Posterior vena cava (tissue), 2 donors: Measurements from ENCODE around the gene STRIP2. TPM values are rescaled to one million over a fixed set of nuclear protein-coding genes. Genes with fewer than 3 reads are reported as not detected.
"Not testable (repeated sequence)": the region's sequence is repeated elsewhere in the genome, so short reads cannot be mapped to it uniquely, and the experiment has no call there.

Experiments
- DNase-seq: peaks from one replicate; pipeline ENCODE4 v3.0.0-alpha.2; 2020; ENCODE audit warnings: low spot score
- intact Hi-C, 2 donors: fragments of 100-400 bp; cut with DNase I; formaldehyde crosslinking; loops; one replicate each; pipeline versions ENCODE4 v1.14.1 to v1.14.2; 2022 to 2023
- total RNA-seq, 2 donors: library from RNA; stranded (reverse); fragmentation: NEBNext Ultra II Directional; extraction: Animal tissue kit (Norgen Biotek cat#: 25700); gene quantifications; one replicate each; pipeline ENCODE4 v1.2.1, GENCODE V29; 2021
- donor health status: DM: yes; HTN: yes; CAD: no.
- donor health status: DM: yes; HTN: yes; CAD: no.

STRIP2 gene
- total RNA-seq, 2 donors from 2014 or later: 0.28 to 0.33 TPM

DNA sequence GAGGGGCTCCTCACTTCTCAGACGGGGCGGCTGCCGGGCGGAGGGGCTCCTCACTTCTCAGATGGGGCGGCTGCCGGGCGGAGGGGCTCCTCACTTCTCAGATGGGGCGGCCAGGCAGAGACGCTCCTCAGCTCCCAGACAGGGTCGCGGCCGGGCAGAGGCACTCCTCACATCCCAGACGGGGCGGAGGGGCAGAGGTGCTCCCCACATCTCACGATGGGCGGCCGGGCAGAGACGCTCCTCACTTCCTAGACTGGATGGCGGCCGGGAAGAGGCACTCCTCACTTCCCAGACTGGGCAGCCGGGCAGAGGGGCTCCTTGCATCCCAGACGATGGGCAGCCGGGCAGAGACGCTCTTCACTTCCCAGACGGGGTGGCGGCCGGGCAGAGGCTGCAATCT, 42.2 kb downstream of the STRIP2 start:
- not testable (repeated sequence) for DNase-seq
- intact Hi-C loops: loop anchor here in 1 of 2 donors (10.0 kb wide), 1 partner anchor 262 kb away; no protein-coding TSS in a partner anchor

DNA sequence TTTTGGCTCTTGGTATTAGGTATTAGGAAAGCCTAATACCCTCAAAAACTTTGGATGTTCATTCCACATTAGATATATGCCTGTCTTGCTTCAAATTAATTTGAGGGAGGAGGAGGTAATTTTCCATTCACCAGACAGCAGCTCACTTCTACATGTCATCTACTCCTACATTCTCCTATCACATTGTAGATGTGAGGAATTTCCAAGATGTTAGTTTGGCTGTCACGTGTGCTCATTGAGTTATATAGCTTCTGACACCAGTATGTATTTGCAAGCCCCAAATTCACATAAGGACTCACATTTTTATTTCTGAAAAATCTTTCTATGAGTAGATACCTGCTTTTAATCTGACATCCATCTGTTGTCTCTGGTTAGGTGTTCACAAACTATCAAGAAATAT, 45.6 kb downstream of the STRIP2 start:
- intact Hi-C loops: loop anchor here in 1 of 2 donors (10.0 kb wide), 1 partner anchor 265 kb away; no protein-coding TSS in a partner anchor
- no peak for DNase-seq

DNA sequence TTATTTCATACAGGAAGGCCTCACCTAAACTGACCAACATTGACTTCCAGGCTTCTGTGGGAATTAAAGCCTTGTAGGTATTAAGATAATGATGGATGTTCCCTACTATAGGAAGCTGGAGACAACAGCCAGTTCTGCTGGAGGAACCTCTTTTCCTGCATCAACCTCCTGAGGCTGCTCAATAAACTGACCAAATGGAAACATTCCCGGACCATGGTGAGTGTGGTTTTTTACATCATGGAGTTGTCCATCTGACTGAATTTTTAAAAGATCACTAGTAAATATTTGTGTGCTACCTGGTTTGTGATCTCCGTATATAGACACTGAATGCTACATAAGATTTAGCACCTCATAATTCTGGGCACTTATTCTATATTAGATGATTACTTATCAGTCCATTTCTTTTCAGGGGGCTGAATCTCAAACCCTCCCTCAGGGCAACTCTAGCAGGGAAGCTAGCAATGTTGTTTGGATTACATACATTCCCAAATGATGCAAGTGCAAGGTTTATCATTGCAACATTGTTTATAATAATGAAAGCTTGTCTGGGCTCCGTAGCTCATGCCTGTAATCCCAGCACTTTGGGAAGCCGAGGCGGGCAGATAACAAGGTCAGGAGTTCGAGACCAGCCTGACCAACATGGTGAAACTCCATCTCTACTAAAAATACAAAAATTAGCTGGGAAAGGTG, 46.6 kb downstream of the STRIP2 start:
- DNase-seq: no peak
- intact Hi-C loops: no loop called here

DNA sequence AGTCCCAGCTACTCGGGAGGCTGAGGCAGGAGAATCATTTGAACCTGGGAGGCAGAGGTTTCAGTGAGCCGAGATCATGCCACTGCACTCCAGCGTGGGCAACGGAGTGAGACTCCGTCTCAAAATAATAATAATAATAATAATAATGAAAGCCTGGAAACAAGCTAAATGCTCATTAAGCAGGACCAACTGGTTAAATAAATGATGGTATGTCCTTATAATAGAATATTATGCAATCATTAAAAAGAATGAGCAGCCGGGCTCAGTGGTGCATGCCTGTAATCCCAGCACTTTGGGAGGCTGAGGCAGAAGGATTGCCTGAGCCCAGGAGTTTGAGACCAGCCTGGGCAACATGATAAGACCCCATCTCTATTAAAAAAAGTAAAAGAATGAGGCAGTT, 47.1 kb downstream of the STRIP2 start:
- intact Hi-C loops: not testable (repeated sequence)

DNA sequence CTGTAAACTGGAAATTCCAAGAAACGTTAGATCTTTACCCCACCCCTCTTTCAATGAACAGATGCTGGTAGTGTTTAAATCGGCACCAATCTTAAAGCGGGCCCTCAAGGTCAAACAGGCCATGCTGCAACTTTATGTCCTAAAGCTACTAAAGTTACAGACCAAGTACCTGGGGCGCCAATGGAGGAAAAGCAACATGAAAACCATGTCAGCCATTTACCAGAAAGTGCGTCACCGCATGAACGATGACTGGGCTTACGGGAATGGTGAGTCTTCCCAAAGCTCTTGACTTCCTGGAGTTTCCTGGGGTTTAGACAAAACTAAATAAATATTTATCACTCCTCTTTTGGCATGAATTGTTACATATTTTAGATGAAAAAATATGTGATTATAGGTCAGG, 48.5 kb downstream of the STRIP2 start:
- intact Hi-C loops: no loop called here
- DNase-seq: no peak

More for the DNA sequence above, 47.1 kb downstream of the STRIP2 start:
- DNase-seq: not testable (repeated sequence)

DNA sequence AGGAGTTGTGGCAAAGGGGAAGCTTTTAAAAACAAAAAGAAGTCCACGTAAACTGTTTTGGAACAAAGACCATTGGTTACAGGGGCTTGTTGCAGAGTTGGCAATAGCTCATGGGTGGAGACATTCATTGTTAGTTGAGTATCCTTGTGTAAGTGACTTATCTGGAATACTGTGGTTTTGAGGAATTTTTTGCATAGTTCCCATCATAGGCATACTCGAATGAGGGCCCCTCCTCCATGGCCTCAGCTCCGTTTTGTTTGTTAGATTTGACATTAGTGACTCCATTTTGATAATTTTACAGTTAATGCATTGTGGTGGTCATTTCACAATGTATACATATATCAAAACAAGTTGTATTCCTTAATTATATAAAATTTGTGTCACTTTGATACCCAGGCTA, 55.3 kb downstream of the STRIP2 start:
- no peak for DNase-seq
- intact Hi-C loops: no loop called here

DNA sequence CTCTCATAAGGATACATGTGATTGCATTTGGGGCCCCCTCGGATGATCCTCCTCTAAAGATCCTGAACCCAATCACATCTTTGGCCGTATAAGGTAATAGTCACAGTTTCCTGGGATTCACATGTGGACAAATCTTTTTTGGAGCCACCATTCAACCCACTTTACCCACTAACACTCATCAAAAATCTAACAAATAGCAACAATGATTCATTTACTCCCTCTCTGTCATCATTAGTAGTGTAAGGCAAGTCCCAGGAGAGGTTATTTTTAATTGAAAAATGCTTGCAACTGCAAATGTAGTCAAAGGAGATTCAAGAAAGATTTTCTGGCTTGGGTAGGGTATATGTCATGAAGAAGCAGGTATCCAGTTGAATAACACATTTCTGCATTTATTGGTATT, 58.2 kb downstream of the STRIP2 start:
- intact Hi-C loops: no loop called here
- no peak for DNase-seq

DNA sequence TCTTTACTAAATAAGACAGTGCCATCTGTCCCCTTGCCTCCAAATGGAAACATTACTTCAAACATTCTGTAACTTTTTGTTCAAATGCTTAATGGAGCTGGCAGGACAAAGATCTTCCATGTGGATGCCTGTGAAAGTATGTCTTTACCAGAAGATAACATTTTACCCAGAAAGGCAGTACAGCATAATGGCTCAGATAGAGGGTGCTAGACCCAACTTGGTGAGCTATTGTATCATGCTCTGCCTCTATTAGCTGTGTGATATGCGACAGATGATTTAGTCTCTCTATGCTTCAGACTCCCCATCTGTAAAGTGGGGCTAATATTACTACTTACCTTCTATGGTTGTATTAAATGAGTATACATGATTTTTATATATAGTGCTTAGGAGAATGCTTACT, 59.3 kb downstream of the STRIP2 start:
- intact Hi-C loops: no loop called here
- no peak for DNase-seq

DNA sequence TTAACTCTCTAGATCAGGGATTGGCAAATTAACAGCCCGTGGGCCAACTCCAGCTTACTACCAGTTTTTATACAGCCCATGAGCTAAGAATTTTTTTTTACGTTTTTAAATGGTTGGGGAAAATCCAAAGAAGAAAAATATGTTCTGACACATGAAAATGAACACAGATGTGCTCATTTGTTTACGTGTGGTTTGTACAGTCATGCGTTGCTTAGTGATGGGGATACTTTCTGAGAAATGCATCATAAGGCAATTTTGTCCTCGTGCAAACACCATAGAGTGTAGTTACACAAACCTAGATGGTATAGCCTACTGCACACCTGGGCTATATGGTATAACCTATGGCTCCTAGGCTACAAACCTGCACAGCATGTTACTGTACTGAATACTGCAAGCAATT, 59.8 kb downstream of the STRIP2 start:
- DNase-seq: no peak
- intact Hi-C loops: no loop called here

DNA sequence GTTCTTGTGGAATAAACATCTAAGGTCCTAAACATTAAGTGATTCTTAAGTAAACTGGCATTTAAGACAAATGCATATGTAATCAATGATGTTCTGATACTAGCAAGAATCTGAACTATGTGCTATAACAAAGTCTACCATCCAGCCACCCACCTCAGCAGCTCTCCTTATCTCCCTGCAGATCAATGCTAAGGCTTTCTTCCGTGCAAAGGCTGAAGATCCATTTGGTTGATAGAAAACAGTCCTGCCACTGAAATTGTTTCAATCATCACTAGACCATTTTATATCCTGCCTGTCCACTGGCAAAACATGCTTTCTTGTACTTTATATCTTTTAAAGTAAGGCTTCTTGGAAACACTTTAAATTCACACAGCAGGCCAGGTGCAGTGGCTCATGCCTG, 61.8 kb downstream of the STRIP2 start:
- intact Hi-C loops: no loop called here
- DNase-seq: no peak

DNA sequence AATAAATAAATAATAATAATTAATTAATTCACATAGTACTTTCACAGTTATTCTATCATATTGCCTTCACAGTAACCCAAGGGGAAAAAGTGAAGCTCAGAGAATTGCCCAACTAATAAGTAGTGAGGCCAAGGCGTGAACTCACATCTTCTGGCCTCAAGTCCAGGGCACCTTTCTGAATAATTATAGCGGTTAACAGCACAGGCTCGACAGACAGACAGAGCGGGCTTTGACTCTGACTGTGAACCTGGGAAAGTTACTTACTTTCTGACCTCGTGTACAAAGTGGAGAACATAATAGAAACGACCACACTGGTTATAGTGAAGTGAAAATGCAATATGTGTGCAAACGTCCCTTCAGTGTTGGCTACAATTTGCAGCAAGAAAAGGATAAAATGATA, 62.4 kb downstream of the STRIP2 start:
- intact Hi-C loops: no loop called here
- DNase-seq: no peak

DNA sequence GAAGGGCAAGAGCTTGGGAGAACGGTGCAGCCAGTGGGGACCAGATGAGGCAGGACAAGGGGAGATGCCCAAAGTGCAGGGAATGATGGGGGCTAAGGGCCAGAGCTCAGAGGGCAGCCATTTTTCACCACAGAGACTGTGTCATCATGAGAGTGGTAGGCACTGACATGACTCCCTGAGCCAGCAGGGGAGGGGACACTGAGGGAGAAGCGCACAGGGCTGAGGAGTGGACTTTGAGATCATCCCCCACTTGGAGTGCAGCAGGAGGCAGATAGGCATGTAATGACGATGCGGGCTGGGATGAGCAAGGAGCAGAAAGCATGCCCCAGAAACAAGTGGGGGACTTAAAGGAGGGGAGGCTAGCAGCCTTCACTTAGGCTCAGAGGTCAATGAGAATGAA, 62.9 kb downstream of the STRIP2 start:
- intact Hi-C loops: no loop called here
- DNase-seq: no peak

DNA sequence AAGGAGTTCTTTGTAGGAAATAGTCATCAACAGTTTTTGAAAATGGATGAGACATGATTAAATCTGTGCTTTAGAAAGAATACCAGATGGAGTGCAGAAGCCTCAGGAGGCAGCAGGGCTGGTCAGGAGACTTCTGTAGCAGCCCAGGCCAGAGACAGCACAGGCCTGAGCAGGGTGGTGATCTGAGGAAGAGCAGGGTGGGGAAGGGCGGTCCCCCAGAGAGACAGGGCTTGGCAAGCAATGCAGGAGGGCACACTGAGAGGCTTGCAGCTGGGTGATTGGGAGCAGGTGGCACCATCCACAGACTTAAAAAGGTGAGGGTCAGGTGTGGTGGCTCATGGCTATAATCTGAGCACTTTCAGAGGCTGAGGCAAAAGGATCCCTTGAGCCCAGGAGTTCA, 63.8 kb downstream of the STRIP2 start:
- intact Hi-C loops: no loop called here
- DNase-seq: no peak

DNA sequence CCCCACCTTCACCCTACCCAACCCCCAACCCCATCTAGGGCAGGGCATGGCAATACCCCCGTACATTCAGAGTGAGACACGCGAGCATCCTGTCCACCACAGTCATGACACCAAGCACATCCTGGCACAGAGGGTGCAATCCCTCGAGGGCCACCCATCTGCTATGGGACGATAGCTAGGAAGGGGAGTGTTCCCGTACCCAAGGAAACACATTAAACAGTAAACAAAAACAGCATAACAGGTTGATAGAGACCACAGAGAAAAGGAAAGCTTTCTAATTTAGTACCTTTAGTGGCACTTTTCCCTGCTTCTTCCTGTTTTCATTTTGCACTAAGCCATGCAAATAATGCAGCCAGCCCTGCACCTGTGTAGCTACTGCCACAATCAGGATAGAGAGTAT, 65.8 kb downstream of the STRIP2 start:
- DNase-seq: no peak
- intact Hi-C loops: no loop called here

DNA sequence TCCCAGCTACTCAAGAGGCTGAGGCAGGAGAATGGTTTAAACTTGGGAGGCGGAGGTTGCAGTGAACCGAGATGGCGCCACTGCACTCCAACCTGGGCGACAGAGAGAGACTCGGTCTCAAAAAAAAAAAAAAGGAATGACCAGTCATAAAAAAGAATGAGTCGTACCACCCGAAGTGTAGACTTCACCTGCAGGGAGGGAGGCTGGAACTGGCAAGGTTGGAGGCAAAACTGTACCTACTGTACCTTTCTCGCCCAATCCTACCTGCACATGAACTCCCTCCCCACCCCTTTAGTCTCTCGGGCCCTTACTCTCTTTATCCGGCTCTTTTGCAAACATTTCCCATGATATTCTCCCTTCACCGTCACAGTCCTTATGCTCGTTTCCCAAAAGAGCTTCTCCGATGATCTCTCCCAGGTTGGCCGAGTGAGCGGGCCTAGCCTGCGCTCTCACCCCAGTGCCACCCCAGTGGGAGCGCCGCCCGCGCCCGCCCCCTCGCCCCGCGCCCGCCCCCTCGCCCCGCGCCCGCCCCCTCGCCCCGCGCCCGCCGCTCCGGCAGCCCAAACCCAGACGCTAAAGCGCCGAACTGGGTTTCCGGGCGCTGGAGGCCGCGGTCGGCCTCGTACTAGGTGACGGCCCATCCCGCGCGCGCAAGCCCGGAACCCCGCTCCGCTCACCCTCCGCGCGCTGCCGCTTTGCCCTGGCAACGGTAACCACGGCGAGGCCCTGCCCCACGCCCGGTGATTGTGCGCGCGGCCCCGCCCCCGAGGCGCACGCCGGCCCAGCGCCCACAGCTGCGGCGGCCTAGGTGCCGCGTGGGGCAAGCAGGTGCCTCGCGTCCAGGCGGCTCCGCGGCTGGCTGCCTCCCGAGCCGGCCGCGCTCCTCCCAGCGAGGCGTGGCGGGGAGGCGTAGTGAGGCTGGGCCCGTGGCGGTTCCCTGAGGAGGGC, 67.8 kb downstream of the STRIP2 start, which contains the start of gene SMKR1:
SMKR1 (plus strand) TSS at position 772 of the 948 bp plus-strand sequence. CDS start 294 bp downstream, outside the sequence.
- intact Hi-C loops: no loop called here
- peak; percentile 88 for DNase-seq

DNA sequence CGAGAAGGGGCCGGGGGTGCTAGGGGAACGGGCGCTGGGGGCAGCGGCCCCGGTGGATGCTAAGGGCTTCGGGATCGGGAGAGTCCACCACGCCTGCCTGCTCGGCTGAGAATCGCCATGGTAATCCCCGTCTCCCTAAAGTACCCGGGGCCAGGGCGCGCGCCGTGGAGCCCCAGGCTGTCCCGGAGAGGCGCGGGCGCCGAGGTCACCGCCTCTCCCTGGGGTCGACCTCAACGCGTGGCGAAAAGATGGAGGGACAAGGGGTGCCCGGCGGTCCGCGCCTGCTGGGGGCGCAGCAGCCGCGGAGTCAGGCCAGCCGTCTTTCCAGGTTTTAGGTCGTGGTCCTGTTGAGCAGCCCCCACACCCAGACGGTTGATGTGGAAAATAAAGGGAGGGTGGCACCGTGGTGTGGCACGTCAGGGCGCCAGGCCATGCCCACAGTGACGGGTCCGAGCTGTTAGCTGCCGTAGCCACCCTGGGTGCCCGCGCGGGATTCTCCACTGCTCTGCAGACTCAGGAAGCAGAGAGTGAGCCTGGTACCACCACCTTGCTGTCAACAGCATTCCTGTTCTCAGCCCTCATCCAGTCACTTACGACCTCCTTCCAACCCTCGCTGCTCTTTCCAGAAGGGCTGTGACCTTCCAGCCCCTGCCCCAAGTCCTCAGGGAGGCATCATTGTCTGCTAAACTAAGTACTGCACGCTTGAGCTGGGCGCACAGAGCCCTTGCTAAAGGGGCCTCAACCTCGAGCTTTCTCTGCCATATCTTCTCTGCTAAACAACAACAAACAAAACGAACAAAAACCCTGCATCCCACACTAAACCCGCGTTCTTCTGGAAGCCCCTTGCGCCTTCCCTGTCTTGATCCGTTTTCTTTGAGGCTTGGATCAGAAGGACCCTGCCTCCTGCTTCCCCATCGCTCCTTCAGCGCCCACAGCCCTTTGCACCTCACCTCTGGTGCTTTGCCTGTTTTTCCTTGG, 68.8 kb downstream of the STRIP2 start:
- no peak for DNase-seq
- intact Hi-C loops: no loop called here

DNA sequence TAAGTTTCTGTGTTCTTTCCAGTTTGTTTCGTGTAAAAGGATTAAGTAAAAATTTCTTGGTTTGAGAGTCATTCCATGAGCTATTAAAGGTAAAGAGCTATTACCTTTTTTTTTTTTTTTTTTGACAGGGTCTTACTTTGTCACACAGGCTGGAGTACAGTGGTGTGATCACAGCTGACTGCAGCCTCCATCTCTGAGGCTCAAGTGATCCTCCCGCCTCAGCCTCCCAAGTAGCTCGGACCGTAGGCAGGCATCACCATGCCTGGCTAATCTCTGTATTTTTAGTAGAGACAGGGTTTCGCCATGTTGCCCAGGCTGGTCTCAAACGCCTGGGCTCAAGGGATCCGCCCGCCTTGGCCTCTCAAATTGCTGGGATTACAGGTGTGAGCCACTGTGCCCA, 69.5 kb downstream of the STRIP2 start:
- intact Hi-C loops: no loop called here
- DNase-seq: no peak

DNA sequence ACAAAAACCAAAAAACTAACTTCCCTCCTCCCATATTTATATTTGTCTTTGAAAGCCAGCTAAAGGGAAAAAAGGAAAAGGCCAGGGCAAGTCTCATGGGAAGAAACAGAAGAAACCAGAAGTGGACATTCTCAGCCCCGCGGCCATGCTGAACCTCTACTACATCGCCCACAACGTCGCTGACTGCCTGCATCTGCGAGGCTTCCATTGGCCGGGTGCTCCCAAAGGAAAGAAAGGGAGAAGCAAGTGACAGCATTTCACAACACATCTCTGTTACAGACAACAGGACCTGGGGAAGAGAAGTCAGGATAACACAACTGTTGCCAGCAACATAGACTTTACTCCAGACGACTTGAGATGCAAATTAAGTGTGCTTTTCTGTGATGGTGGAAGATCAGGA, 78.0 kb downstream of the STRIP2 start:
- DNase-seq: no peak
- intact Hi-C loops: no loop called here

DNA sequence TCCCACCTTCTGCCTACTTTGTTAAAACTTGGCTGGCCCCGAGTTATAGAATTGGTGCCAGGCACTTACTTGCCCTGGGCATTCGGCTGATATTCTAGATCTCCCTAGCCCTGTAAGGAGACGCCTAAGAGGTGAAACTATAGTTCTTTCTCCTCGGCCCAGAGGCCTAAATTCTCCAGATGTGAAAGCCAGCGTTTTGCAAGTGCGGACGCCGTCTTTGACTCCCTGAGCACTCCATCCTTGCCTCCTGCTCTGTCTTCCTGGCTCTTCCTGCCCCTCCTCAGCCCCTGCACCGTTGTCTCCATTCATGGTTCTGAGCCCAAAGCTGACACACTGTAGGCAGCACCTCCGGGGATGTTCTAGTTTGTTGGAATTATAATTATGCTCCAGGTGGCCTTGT, 79.3 kb downstream of the STRIP2 start:
- DNase-seq: no peak
- intact Hi-C loops: no loop called here
